H9 (cell line): ENCODE results near the gene CD8A. TPM values are rescaled to one million over a fixed set of nuclear protein-coding genes. Genes with fewer than 3 reads are reported as not detected.

Experiments
- DNase-seq: peaks from one replicate; pipeline ENCODE4 v3.0.0-alpha.2; 2017
- H2AFZ ChIP-seq: one replicate; pipeline ENCODE4 v1.6.1; 2013; ENCODE audit warnings: mild to moderate bottlenecking, low read length, control low read depth, moderate library complexity
- H2AK5ac ChIP-seq: 2 replicates; pipeline ENCODE4 v1.6.1; 2013; ENCODE audit warnings: low read length, control low read depth, mixed read lengths; ENCODE audit not compliant: insufficient read length
- H2BK120ac ChIP-seq: one replicate; pipeline ENCODE4 v1.6.1; 2013; ENCODE audit warnings: low read depth, mild to moderate bottlenecking, low read length, control low read depth, inconsistent platforms; ENCODE audit not compliant: poor library complexity, severe bottlenecking
- H2BK12ac ChIP-seq: 2 replicates; pipeline ENCODE4 v1.6.1; 2013; ENCODE audit warnings: low read length, control low read depth, mixed read lengths, low read depth; ENCODE audit not compliant: insufficient read length
- H2BK15ac ChIP-seq: 2 replicates; pipeline ENCODE4 v1.6.1; 2013; ENCODE audit warnings: low read depth, low read length, control low read depth
- H2BK20ac ChIP-seq: one replicate; pipeline ENCODE4 v1.6.1; 2013; ENCODE audit warnings: low read depth, mild to moderate bottlenecking, low read length, control low read depth, inconsistent platforms; ENCODE audit not compliant: poor library complexity, severe bottlenecking
- H2BK5ac ChIP-seq: 2 replicates; pipeline ENCODE4 v1.6.1; 2013; ENCODE audit warnings: low read length, control low read depth, mixed read lengths; ENCODE audit not compliant: insufficient read length
- H3K14ac ChIP-seq: 2 replicates; pipeline ENCODE4 v1.6.1; 2013; ENCODE audit warnings: low read length, control low read depth; ENCODE audit not compliant: insufficient read depth
- H3K18ac ChIP-seq: 2 replicates; pipeline ENCODE4 v1.6.1; 2013; ENCODE audit warnings: low read depth, mild to moderate bottlenecking, mixed read lengths, low read length, control low read depth; ENCODE audit not compliant: insufficient read length
- H3K23ac ChIP-seq: 2 replicates; pipeline ENCODE4 v1.6.1; 2013; ENCODE audit warnings: low read length, control low read depth, mixed read lengths, low read depth; ENCODE audit not compliant: insufficient read length
- H3K23me2 ChIP-seq: 2 replicates; pipeline ENCODE4 v1.6.1; 2013; ENCODE audit warnings: low read depth, mild to moderate bottlenecking, mixed read lengths, low read length, control low read depth; ENCODE audit not compliant: insufficient read length, poor library complexity, severe bottlenecking
- H3K27ac ChIP-seq: 2 replicates; pipeline ENCODE4 v1.5.1; 2013; ENCODE audit warnings: low read length, control low read depth, mixed read lengths, low read depth; ENCODE audit not compliant: insufficient read length
- H3K27me3 ChIP-seq: 2 replicates; pipeline ENCODE4 v1.6.1; 2013; ENCODE audit warnings: low read length, control low read depth, inconsistent platforms; ENCODE audit not compliant: insufficient read depth
- H3K4ac ChIP-seq: 2 replicates; pipeline ENCODE4 v1.6.1; 2013; ENCODE audit warnings: low read depth, mild to moderate bottlenecking, control low read depth, inconsistent platforms, low read length, moderate library complexity
- H3K4me1 ChIP-seq: 2 replicates; pipeline ENCODE4 v1.6.1; 2013; ENCODE audit warnings: low read length, control low read depth, inconsistent platforms; ENCODE audit not compliant: insufficient read depth
- H3K4me2 ChIP-seq: 2 replicates; pipeline ENCODE4 v1.6.1; 2013; ENCODE audit warnings: low read length, control low read depth, mixed read lengths; ENCODE audit not compliant: insufficient read length, insufficient read depth
- H3K56ac ChIP-seq: 2 replicates; pipeline ENCODE4 v1.6.1; 2013; ENCODE audit warnings: low read depth, mild to moderate bottlenecking, mixed read lengths, low read length, control low read depth; ENCODE audit not compliant: insufficient read length
- H3K79me1 ChIP-seq: 2 replicates; pipeline ENCODE4 v1.6.1; 2013; ENCODE audit warnings: low read depth, mild to moderate bottlenecking, moderate library complexity, low read length, control low read depth, inconsistent platforms; ENCODE audit not compliant: insufficient read depth, poor library complexity, severe bottlenecking
- H3K79me2 ChIP-seq: 2 replicates; pipeline ENCODE4 v1.6.1; 2013; ENCODE audit warnings: low read length, control low read depth, inconsistent platforms; ENCODE audit not compliant: insufficient read depth
- H3K9ac ChIP-seq: 2 replicates; pipeline ENCODE4 v1.6.1; 2013; ENCODE audit warnings: low read length, control low read depth, mixed read lengths; ENCODE audit not compliant: insufficient read length; ENCODE audit errors: extremely low read depth
- H3K9me3 ChIP-seq: one replicate; pipeline ENCODE4 v1.6.1; 2013; ENCODE audit warnings: low read depth, low read length, inconsistent platforms; ENCODE audit not compliant: control insufficient read depth
- H3T11ph ChIP-seq: one replicate; pipeline ENCODE4 v1.6.1; 2013; ENCODE audit warnings: mild to moderate bottlenecking, low read length, control low read depth, inconsistent platforms
- H4K20me1 ChIP-seq: one replicate; pipeline ENCODE4 v1.6.1; 2013; ENCODE audit not compliant: control insufficient read depth, insufficient read length, insufficient read depth
- H4K5ac ChIP-seq: 2 replicates; pipeline ENCODE4 v1.6.1; 2013; ENCODE audit warnings: low read depth, mild to moderate bottlenecking, mixed read lengths, low read length, control low read depth; ENCODE audit not compliant: insufficient read length
- H4K8ac ChIP-seq: replicated peaks from 2 replicates; pipeline ENCODE4 v1.6.1; 2013; ENCODE audit warnings: low read length, control low read depth, mixed read lengths, low read depth; ENCODE audit not compliant: insufficient read length
- H4K91ac ChIP-seq: 2 replicates; pipeline ENCODE4 v1.6.1; 2013; ENCODE audit warnings: low read depth, mild to moderate bottlenecking, moderate library complexity, mixed read lengths, low read length, control low read depth; ENCODE audit not compliant: insufficient read length
- H3K27ac Mint-ChIP-seq, 3 experiments: 2 replicates in 2 of 3; 3 replicates in 1 of 3; pipeline ENCODE4 v1.8.0; 2020 to 2021; ENCODE audit warnings: mixed read lengths in 3 of 3, mild to moderate bottlenecking in 1 of 3, moderate library complexity in 1 of 3
- H3K27me3 Mint-ChIP-seq: 2 replicates; pipeline ENCODE4 v1.8.0; 2021; ENCODE audit warnings: low read depth, mild to moderate bottlenecking, moderate library complexity, mixed read lengths
- H3K36me3 Mint-ChIP-seq, 3 experiments: 2 replicates in 2 of 3; 3 replicates in 1 of 3; pipeline ENCODE4 v1.8.0; 2020 to 2021; ENCODE audit warnings: low read depth in 3 of 3, mixed read lengths in 3 of 3; ENCODE audit not compliant: insufficient read depth in 1 of 3
- H3K4me1 Mint-ChIP-seq, 2 experiments: 2 replicates each; pipeline ENCODE4 v1.8.0; 2020; ENCODE audit warnings: mixed read lengths in 2 of 2
- H3K4me3 Mint-ChIP-seq, 2 experiments: 2 replicates in 1 of 2; 3 replicates in 1 of 2; pipeline ENCODE4 v1.8.0; 2020 to 2021; ENCODE audit warnings: mild to moderate bottlenecking in 2 of 2, mixed read lengths in 2 of 2, moderate library complexity in 1 of 2
- H3K9me3 Mint-ChIP-seq, 2 experiments: 2 replicates in 1 of 2; 3 replicates in 1 of 2; pipeline ENCODE4 v1.8.0; 2020; ENCODE audit warnings: mild to moderate bottlenecking in 2 of 2, mixed read lengths in 2 of 2, moderate library complexity in 1 of 2
- CTCF ChIP-seq: fragments of 200-600 bp; sonication (generic); conservative IDR thresholded peaks from 3 replicates; pipeline ENCODE4 v1.8.0; 2021; ENCODE audit warnings: antibody characterized with exemption, mild to moderate bottlenecking
- WGBS: extraction: QIAGEN DNeasy Blood & Tissue Kit; methylation state at CpG from one replicate; pipeline ENCODE4 v1.1.7; 2013; ENCODE audit warnings: missing lambda C conversion rate, low lambda C conversion rate, mixed read lengths; ENCODE audit not compliant: insufficient read length; ENCODE audit errors: extremely low coverage; 5-methylcytosine and 5-hydroxymethylcytosine counted together
- total RNA-seq: library from RNA; stranded (reverse); gene quantifications from 2 replicates; pipeline ENCODE4 v1.2.1, GENCODE V29; 2021

The CD8A gene
- total RNA-seq, 1 experiment from 2014 or later = not detected

GRCh38 chr2:86789687-86790133 is 1.0 kb downstream of the CD8A start:
- Histone ChIP-seq H3K18ac (no peak overlapping the region), H3K4ac (no peak overlapping the region), H2BK15ac (no peak overlapping the region), H3K27ac (no peak overlapping the region), H2BK120ac (no peak overlapping the region), H2BK20ac (no peak overlapping the region), H3K4me1 (no peaks in the 10 kb centered on the region), H3K23ac (no peak overlapping the region), H2AK5ac (no peak overlapping the region), H3K79me1 (no peaks in the 10 kb centered on the region), H3K56ac (no peak overlapping the region), H4K5ac (no peak overlapping the region), H4K91ac (no peak overlapping the region), H3K27me3 (peaks cover 45% of the 10 kb centered on the region; the same call in 1 of the 2 replicates), H4K20me1 (no peaks in the 10 kb centered on the region), H3T11ph (no peak overlapping the region), H3K23me2 (peaks cover 5% of the 10 kb centered on the region), H3K4me2 (peak overlapping the region; percentile 65), H3K9me3 (no peaks in the 10 kb centered on the region), H2BK5ac (no peak overlapping the region), H2AFZ (no peak overlapping the region), H4K8ac (no peak overlapping the region), H2BK12ac (no peak overlapping the region), H3K9ac (no peak overlapping the region), H3K79me2 (no peaks in the 10 kb centered on the region), H3K14ac (no peak overlapping the region)
- peaks cover 96% of the 10 kb centered on the region for H3K27me3 Mint-ChIP-seq
- peak overlapping the region; percentile 39 to 75 for H3K4me3 Mint-ChIP-seq
- H3K4me1 Mint-ChIP-seq = peaks cover 9 to 24% of the 10 kb centered on the region in 2 experiments
- TF ChIP-seq CTCF = no peak
- WGBS = no CpG with 5 or more reads among the region's 40 CpGs
- H3K9me3 Mint-ChIP-seq = peaks cover 3 to 4% of the 10 kb centered on the region in 2 experiments; a peak in 2 of 5 replicates
- H3K27ac Mint-ChIP-seq = no peak overlapping the region
- DNase-seq = no peak
- H3K36me3 Mint-ChIP-seq = no peaks in the 10 kb centered on the region
